NOMO-1 treated with DMSO at 0.1 percent for 48 hours (cell line): ENCODE results near the gene CDK5.

Experiments used
- DNase-seq: peaks from one replicate; lab custom pipeline; 2025; ENCODE audit not compliant: unreplicated experiment; lab: John Stamatoyannopoulos, UW

The CDK5 gene

GRCh38 chr7:151087245-151088018 is 29.7 kb upstream of the CDK5 start:
- DNase-seq: no peak

DNA sequence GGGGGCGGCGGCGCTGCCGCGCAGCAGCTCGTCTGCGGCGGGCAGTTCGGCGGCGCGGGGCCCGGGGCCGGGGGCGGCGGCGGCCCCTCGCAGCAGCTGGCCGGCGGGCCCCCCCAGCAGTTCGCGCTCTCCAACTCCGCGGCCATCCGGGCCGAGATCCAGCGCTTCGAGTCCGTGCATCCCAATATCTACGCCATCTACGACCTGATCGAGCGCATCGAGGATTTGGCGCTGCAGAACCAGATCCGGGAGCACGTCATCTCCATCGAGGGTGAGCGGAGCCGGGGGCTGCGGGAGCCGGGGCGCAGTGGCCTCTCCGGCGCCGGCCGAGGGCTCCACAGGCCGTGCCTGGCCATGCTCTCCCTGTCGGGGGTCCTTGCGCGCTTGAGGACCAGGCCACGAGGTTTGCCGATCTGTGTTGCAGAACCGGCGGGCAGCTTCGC is 29.1 kb upstream of the CDK5 start:
- DNase-seq: no peak

- DNase-seq: peak; percentile 29
Observed at GRCh38 chr7:151085691-151086620, 28.3 kb upstream of the CDK5 start, which contains the start of gene AGAP3. TSS of gene AGAP3 (plus strand) at chr7:151086475. CDS start at chr7:151086742, 267 bp downstream.

DNA sequence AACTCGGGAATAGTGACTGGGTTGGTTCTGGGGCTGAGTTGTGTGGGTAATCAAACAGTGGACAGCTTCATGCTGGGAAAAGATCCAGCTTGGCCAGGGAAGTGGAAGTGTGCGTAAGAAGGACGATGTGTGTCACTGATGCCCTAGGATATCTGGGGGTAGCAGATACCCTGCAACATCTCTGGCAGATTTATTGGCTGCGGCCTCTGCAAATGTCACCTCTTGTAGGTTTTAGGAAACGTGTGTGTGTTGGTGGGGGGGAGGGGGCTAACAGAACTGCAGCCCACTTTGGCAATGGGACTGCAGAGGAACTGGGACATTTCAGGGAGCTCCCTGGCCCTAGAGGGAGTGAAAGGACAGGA is 27.6 kb upstream of the CDK5 start:
- DNase-seq: no peak

GRCh38 chr7:151083824-151084160 is 26.1 kb upstream of the CDK5 start:
- DNase-seq: no peak

DNA sequence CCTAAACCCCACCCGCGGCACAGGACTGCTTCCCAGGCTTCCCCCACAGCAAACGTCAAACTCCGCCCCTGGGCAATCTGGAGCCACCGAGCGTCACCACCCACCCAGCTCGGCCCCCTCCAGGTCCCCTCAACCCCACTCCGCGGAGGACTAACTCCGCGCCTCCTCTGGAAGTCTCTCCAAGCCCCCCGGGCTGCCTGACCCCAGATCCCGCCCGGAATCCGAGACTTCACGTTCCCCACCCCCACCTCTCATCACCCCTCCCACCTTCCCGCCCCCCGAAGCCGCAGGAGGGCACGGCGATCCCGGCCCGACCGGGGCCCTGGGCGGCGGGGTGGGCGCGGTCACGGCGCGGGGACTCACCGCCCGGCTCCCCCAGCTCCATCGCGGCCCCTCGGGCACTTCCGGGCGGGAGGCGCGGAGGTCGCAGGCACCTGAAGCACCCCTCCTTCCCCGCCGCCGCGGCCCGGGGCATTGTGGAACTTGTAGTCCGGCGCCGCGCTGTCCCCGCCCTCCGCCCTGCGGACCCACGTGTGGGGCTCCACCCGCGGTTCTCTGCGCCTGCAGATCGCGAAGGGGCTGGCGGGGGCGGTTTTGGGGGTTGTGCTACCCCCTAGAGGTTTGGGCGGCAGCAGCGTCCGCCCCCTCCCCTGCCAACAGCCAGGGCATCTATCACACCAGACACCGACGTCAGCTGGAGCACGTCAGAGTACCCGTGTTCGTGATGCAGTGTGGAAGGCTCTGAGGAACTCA is 25.6 kb upstream of the CDK5 start, which contains the start of gene TMUB1:
TSS of gene TMUB1 (minus strand) at position 423 of the 753 bp plus-strand sequence. CDS start 930 bp downstream, outside the sequence.
- peak; percentile 22 for DNase-seq

DNA sequence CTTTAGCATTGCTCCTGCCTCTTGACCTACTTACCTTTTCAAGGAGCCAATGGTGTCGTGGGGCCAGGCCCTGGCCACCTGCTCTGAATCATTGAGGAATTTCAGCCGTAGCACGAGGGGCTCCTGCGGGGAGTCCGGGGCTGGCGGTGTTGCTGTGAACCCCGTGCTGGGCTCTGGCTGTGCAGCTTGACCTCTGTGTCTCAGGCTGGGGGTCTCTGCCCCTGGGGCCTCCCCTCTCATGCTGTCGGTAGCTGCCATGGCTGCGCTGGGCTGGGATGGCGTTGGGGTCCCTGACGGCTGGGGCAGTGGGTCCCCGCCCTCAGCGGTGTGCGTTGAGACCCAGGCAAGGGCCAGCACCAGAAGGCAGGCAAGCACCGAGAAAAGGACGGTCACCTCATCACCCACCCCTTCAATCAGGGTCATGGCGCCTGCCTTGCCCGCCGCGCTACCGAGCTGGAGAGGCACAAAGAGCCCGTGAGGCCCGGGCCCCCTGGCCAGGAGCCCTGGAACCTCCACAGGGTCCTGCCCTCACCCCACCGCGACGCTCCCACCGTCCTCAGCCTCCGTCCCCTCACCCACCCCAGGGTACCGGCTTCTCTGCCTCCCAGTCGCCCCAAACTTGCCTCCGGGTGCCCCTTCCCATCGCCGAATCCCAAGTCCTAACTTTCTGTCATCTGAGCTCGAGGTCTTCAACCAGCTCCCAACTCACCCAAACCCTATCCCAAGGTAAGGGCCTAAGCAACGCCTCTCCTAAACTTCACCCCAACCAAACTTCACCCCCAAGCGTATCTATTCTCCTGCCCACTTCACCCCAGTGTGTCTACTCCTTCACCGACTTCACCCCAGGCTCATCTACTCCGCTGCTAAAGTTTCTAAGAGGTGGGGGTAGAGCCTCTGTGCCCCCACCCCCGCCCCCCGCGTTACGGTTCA is 24.7 kb upstream of the CDK5 start:
- no peak for DNase-seq

GRCh38 chr7:151081170-151082101 is 23.7 kb upstream of the CDK5 start:
- DNase-seq: no peak

DNA sequence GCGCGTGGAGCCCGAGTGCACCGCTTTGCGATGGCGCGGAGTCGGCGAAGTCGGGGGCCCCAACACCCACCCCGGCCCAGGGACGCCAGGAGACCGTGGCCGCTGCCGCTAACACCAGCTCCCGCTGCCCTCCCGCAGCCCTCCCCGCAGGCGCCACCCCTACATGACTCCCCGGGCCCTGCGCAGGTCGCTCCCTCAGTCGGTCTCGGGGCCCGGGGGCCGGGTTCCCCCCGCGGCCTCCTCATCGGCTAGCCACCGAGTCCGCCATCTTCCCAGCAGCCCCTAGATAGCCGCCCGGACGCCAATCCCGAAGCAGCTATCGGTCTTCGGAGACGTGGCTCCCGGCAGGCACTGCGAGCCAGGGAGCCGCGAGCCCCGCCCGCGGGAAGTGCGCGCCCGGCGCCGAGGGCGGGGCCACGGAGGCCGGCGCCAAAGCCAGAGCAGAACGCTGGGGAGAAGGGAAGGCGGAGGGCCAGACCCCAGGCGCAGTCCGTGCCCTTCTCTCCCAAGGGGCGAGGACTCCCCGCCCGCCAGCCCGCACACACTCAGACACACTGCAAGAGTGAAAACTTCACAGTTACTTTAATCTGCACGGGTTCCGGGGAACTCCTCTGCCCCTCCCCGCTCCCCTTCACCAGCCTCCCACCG is 22.9 kb upstream of the CDK5 start, which contains the start of gene FASTK:
TSS of gene FASTK (minus strand) at position 288 of the 648 bp plus-strand sequence. CDS start at position 245, 43 bp downstream.
- DNase-seq: peak; percentile 69

GRCh38 chr7:151080067-151080521 is 22.4 kb upstream of the CDK5 start:
- no peak for DNase-seq

- DNase-seq: no peak
Observed at GRCh38 chr7:151079199-151079910, 21.7 kb upstream of the CDK5 start.

DNA sequence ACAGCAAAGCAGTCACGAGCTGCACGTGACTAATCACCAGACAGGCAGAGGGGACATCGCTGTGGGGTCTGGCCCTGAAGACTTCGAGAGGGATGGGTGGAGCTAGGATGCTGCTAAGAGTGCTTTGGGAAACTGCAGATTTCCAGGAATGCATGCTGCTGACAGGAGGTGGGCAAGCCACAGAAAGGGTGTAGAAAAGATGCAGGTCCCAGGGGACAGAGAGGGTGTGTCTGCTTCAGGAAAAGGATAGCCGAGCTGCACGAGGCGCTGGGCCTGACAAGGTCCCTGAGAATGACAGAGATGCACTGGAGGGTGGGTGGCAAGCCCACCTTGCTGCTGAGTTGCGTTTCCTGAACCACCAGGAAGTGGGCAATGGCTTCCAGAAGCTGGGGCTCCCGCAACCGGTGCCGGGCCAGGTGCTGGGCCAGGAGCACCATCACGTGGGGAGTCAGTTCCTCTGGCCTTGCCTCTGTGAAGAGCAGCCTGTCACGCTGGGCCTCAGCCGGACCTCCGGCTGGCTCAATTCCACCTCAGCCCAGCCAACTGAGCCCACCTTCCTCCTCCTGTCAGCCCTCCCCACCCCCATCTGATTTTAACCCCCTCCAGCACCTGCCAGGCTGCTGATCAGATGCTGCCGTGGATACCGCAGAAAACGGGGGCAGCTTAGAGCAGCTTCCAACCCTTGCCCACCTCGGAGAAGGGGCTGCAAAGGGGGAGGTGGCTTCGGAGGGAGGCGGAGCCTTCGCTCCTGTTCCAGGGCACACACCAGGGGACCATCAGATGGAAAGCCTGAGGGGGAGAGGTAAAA is 20.7 kb upstream of the CDK5 start:
- DNase-seq: no peak

DNA sequence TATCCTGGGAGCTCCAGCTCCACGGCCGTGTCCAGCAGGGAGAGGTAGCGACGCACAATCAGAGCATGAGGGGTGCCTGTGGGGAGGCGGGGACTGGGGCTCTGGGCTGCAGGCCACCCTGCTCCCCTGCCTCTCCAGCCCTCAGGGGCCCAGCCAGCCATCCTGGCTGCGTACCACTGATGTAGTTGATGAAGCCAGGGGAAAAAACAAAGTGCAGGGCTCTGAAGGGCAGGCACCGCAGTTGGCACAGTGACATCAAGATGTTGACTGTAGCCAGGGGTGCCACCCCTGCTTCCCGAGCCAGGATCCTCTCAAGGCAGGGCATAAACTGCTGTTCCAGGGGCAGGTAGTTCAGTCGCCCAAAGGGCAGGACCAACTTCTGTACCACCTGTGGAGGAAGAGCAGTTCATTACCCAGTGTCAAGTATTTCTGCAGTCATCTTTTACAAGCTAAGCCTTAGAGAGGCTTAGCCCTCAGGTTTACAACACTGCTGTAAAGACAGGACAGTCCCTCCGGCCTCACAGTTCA is 20.1 kb upstream of the CDK5 start:
- no peak for DNase-seq

DNA sequence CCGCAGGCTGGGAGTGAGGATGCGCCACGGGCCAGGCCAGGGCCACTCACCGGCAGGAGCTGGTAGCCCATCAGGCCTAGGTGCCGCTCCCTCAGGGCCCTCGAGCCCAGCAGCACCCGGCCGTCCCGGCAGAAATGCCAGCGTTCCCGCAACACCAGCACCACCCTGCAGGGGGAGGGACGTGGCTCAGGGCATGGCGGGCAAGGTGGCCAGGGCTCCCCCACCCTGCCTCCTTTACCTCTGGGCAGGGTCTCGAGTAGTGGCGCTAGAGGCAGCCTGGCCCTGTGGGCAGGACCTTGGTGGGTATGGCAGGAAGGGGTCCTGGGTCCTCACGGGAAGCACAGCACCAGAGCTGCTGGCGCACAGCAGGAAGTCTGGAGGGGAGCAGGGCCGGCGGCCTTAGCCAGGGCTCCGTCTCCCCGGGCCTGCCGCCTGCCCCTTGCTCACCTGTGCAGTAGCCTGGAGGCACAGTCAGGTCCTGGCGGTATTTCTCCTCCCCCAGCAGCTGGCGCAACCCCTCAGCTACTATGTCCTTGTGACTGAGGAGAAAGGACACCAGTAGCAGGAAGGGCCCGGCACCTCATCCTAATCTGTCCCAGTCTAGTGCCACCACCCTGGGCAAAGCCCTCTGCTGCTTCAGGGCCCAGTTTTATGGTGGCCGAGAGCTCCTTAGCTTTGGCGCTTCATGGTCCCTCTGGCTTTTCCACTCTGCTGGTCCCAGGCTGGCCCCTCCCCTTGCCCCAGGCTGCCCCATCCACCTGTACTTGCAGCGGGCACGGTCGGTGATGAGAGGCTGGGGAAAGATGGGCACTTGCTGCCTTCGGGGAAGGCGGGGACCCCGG is 19.4 kb upstream of the CDK5 start:
- no peak for DNase-seq

- no peak for DNase-seq
Observed at GRCh38 chr7:151075978-151076426, 18.3 kb upstream of the CDK5 start.

GRCh38 chr7:151075662-151075971 is 17.9 kb upstream of the CDK5 start:
- DNase-seq: no peak
